K562 (cell line): ENCODE results near the gene TBRG4. TPM values are rescaled to one million over a fixed set of nuclear protein-coding genes. Genes with fewer than 3 reads are reported as not detected.
A peak's percentile ranks its signal among the peaks of the same experiment; 100 is the strongest.

ENCODE experiments used
- ATAC-seq: fragments of 200-7000 bp; cut with Tn5 transposase; 3 replicates; pipeline ENCODE4 v1.9.1; 2020; ENCODE audit warnings: moderate library complexity
- BruUV-seq: library from RNA; stranded (reverse); fragments of 400-500 nt; replicated peaks from 2 replicates; lab custom pipeline; 2021; lab: Mats Ljungman, UMichigan
- CTCF ChIA-PET: fragments of 300-600 bp; formaldehyde crosslinking; extraction: SDS; loops from one replicate; lab custom pipeline; 2021; ENCODE audit warnings: low intra/inter-chr PET ratio; lab: Yijun Ruan, JAX
- POLR2A ChIA-PET: fragments of 300-600, 350-650 bp; sonication (Branson Sonifier 250); formaldehyde crosslinking; extraction: SDS; loops from one replicate; lab custom pipeline; 2021; ENCODE audit warnings: antibody characterized with exemption, inconsistent platforms; lab: Yijun Ruan, JAX
- DNase-seq, 4 experiments: peaks; one replicate each; pipeline versions ENCODE4 v3.0.0 to v3.0.0-alpha.2; 2011 to 2018; ENCODE audit warnings: low spot score in 3 of 4, mixed read lengths in 3 of 4; ENCODE audit errors: extremely low read depth in 1 of 4
- FAIRE-seq: peaks from 2 replicates; lab custom pipeline; 2011; peaks lifted over from hg19 to GRCh38; lab: Jason Lieb, UNC
- H2AFZ ChIP-seq: 2 replicates; pipeline ENCODE4 v1.6.0; 2011; ENCODE audit warnings: low read depth, low read length, control low read depth, inconsistent platforms
- H3K27ac ChIP-seq: fragments of 200-600 bp; 3 replicates; pipeline ENCODE4 v1.8.0; 2011; ENCODE audit warnings: low read depth, mild to moderate bottlenecking, control low read depth, inconsistent platforms, low read length, moderate library complexity, mixed read lengths; ENCODE audit errors: extremely low read depth
- H3K27me3 ChIP-seq, 2 experiments: fragments of 300-600 bp in 1 of 2; 2 replicates in 1 of 2; 3 replicates in 1 of 2; pipeline versions ENCODE4 v1.6.0 to v1.8.0; 2011; ENCODE audit warnings: inconsistent platforms in 2 of 2, low read length in 2 of 2, mild to moderate bottlenecking in 1 of 2, mixed read lengths in 1 of 2, moderate library complexity in 1 of 2; ENCODE audit not compliant: control insufficient read depth in 2 of 2, insufficient read depth in 2 of 2
- H3K36me3 ChIP-seq: fragments of 300-600 bp; 3 replicates; pipeline ENCODE4 v1.8.0; 2011; ENCODE audit warnings: mild to moderate bottlenecking, low read length, inconsistent platforms; ENCODE audit not compliant: control insufficient read depth, insufficient read depth
- H3K4me1 ChIP-seq, 2 experiments: fragments of 200-600 bp in 1 of 2; replicated peaks in 1 of 2; 2 replicates in 1 of 2; 3 replicates in 1 of 2; pipeline versions ENCODE4 v1.5.1 to v1.8.0; 2011; ENCODE audit warnings: inconsistent platforms in 2 of 2, low read length in 2 of 2, mild to moderate bottlenecking in 1 of 2, mixed read lengths in 1 of 2, moderate library complexity in 1 of 2; ENCODE audit not compliant: control insufficient read depth in 2 of 2, insufficient read depth in 2 of 2
- H3K4me2 ChIP-seq: 2 replicates; pipeline ENCODE4 v1.6.1; 2011; ENCODE audit warnings: low read length, control low read depth, inconsistent platforms, mixed read lengths; ENCODE audit not compliant: insufficient read depth
- H3K4me3 ChIP-seq: fragments of 200-600 bp; sonication (generic), shearing (Covaris generic); 2 replicates; pipeline ENCODE4 v1.5.1; 2016; ENCODE audit warnings: control low read depth, inconsistent platforms
- H3K79me2 ChIP-seq: fragments of 200-600 bp; 3 replicates; pipeline ENCODE4 v1.8.0; 2011; ENCODE audit warnings: low read length, inconsistent platforms; ENCODE audit not compliant: control insufficient read depth, insufficient read depth
- H3K9ac ChIP-seq, 2 experiments: 2 replicates each; pipeline versions ENCODE4 v1.6.0 to v1.6.1; 2011; ENCODE audit warnings: low read depth in 2 of 2, low read length in 2 of 2, control low read depth in 1 of 2, inconsistent platforms in 1 of 2, mild to moderate bottlenecking in 1 of 2, mixed read lengths in 1 of 2; ENCODE audit not compliant: insufficient read depth in 1 of 2
- H3K9me1 ChIP-seq: one replicate; pipeline ENCODE4 v1.6.0; 2011; ENCODE audit warnings: inconsistent platforms, mild to moderate bottlenecking, low read length, moderate library complexity; ENCODE audit not compliant: control insufficient read depth, insufficient read depth
- H3K9me3 ChIP-seq: replicated peaks from 2 replicates; pipeline ENCODE4 v1.5.1; 2011; ENCODE audit warnings: low read depth, low read length, inconsistent platforms; ENCODE audit not compliant: control insufficient read depth, insufficient read depth
- H4K20me1 ChIP-seq: replicated peaks from 2 replicates; pipeline ENCODE4 v1.6.1; 2011; ENCODE audit warnings: low read length, inconsistent platforms, mixed read lengths; ENCODE audit not compliant: control insufficient read depth, insufficient read depth
- CREBBP ChIP-seq: IDR thresholded peaks from one replicate; pipeline ENCODE4 v1.6.1; 2012; ENCODE audit warnings: low read depth, mild to moderate bottlenecking, control low read depth, inconsistent platforms, low read length
- FOXJ3 ChIP-seq: sonication (generic); formaldehyde crosslinking; IDR thresholded peaks from 2 replicates; pipeline ENCODE4 v1.4.0; 2020; ENCODE audit warnings: mild to moderate bottlenecking, missing genetic modification reagents
- GTF2E2 ChIP-seq: fragments of 200-800 bp; sonication (Bioruptor generic); IDR thresholded peaks from 2 replicates; pipeline ENCODE4 v1.6.1; 2016; ENCODE audit warnings: missing genetic modification characterization, missing compliant biosample characterization
- PHF21A ChIP-seq: fragments of 450-650 bp; IDR thresholded peaks from 2 replicates; pipeline ENCODE4 v1.6.1; 2017; ENCODE audit warnings: low read depth, borderline replicate concordance
- POLR2G ChIP-seq: fragments of 200-400 bp; formaldehyde crosslinking; IDR thresholded peaks from 2 replicates; pipeline ENCODE4 v1.6.1; 2017; ENCODE audit warnings: low read depth, mild to moderate bottlenecking, antibody characterized with exemption, low read length, moderate library complexity
- PRPF4 ChIP-seq: fragments of 200-400 bp; formaldehyde crosslinking; IDR thresholded peaks from one replicate; pipeline ENCODE4 v1.6.1; 2017; ENCODE audit warnings: low read length, low read depth, mild to moderate bottlenecking; ENCODE audit not compliant: insufficient read depth, poor library complexity, severe bottlenecking
- TARDBP ChIP-seq: fragments of 450-650 bp; IDR thresholded peaks from 2 replicates; pipeline ENCODE4 v1.6.1; 2016
- TFAM ChIP-seq: fragments of 250-450 bp; sonication (Bioruptor Pico); conservative IDR thresholded peaks from 2 replicates; pipeline ENCODE4 v1.5.0; 2021; ENCODE audit warnings: mild to moderate bottlenecking, moderate library complexity
- ZNF217 ChIP-seq: sonication (generic); formaldehyde crosslinking; IDR thresholded peaks from 2 replicates; pipeline ENCODE4 v1.8.0; 2022; ENCODE audit warnings: mild to moderate bottlenecking, missing genetic modification reagents
- ZNF274 ChIP-seq: IDR thresholded peaks from 2 replicates; pipeline ENCODE4 v1.6.1; 2011; ENCODE audit warnings: low read depth, mild to moderate bottlenecking, low read length, moderate library complexity, borderline replicate concordance
- ZNF311 ChIP-seq: fragments of 250-450 bp; sonication (Bioruptor Pico); IDR thresholded peaks from 2 replicates; pipeline ENCODE4 v1.4.0; 2020; ENCODE audit warnings: mild to moderate bottlenecking, moderate library complexity
- WGBS: fragments of 100-300 bp; shearing (Covaris generic); methylation state at CpG from one replicate; pipeline ENCODE4 v1.1.6; 2016; ENCODE audit warnings: low coverage, mixed read lengths; ENCODE audit not compliant: insufficient coverage; ENCODE audit errors: missing lambda C conversion rate; 5-methylcytosine and 5-hydroxymethylcytosine counted together
- in situ Hi-C: fragments of 300-500 bp; cut with MboI; formaldehyde crosslinking; loops from 4 replicates; pipeline ENCODE4 v1.15.0; 2018; ENCODE audit warnings: inconsistent platforms, mixed read lengths
- intact Hi-C: fragments of 100-400 bp; cut with micrococcal nuclease; formaldehyde crosslinking; loops from 2 replicates; pipeline ENCODE4 v1.14.2; 2022
- polyA plus RNA-seq, 8 experiments: library from polyadenylated mRNA; depleted of rRNA in 4 of 8; stranded (reverse) in 5 of 8; unstranded in 3 of 8; fragments of >200 nt; fragmentation: Nextera tagmentation in 2 of 8; fragmentation: Illumina TruSeq in 1 of 8; extraction: Ambion mirVana in 2 of 8; extraction: Trizol in 1 of 8; gene quantifications; 2 replicates each; pipeline versions ENCODE4 v1.2.1 to v1.2.3, GENCODE V29; 2011 to 2014; ENCODE audit warnings: inconsistent platforms in 1 of 8, missing spikeins in 1 of 8
- total RNA-seq, 7 experiments: library from RNA; depleted of rRNA in 6 of 7; stranded (reverse); fragments of >200 nt in 6 of 7; fragmentation: Illumina TruSeq in 2 of 7; extraction: Trizol in 2 of 7; gene quantifications; 2 replicates each; pipeline versions ENCODE4 v1.2.1 to v1.2.3, GENCODE V29; 2011 to 2021; ENCODE audit warnings: low replicate concordance in 1 of 7
- TF ChIP-seq, protein P1 (sequence below): fragments of 200-800 bp; sonication (Bioruptor generic); IDR thresholded peaks from 2 replicates; pipeline ENCODE4 v1.6.1; 2016; ENCODE audit warnings: missing genetic modification characterization, missing compliant biosample characterization
- TF ChIP-seq, protein P2 (sequence below): sonication (generic); formaldehyde crosslinking; IDR thresholded peaks from 2 replicates; pipeline ENCODE4 v1.8.1; 2023; ENCODE audit warnings: mild to moderate bottlenecking, missing genetic modification reagents, moderate library complexity

Gene TBRG4
- total and polyA plus RNA-seq, 9 of the 15 experiments (the other 6 are each of a cell fraction or from before 2014, with no cell fraction given), result 11.2 to 322 (median 216) TPM

DNA sequence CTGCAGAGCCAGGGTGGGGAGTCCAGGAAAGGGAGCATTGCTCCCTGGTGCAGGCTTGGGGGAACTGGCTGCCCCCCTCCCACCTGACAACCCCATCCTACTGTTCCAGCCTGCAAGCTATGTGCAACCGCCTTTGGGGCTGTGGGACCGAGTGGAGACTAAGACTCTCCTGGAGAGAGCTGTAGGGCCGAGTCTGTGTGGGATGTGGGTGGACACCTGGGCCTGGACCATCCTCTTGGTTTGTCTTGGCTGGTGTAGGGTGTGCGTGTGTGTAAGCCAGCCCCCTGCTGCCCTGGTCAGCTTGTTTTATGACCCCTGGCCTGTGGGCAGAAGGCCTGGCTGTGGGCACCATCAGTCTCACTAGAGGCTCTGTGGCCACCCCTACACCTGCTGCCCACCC, 44.4 kb upstream of the TBRG4 start:
- in situ Hi-C loops, result loop anchor here (25.0 kb wide), 1 partner anchor 706 kb away; the partner anchor contains the start of gene CCDC201

DNA sequence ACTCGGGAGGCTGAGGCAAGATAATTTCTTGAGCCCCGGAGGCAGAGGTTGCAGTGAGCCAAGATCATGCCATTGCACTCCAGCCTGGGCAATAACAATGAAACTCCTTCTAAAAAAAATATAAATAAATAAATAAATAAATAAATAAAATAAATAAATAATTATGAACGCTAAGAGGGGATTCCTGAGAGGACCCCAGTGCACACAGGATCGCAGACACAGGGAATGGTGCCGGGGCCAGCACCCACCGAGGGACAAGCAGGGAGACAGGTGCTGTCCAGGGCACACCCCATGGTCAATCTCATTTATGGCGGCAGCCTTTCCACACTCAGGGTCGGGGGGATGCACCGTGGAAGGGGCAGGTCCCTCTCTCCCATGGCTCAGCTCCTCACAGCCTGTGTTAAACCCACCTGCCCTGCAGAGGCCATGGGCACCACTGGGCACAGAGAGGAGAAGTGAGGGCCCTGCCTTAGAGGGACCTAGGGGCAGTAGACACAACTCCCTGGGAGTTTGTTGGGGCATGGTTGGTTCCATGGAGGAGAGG, 43.9 kb upstream of the TBRG4 start:
- Histone ChIP-seq H3K9ac (0 out of 4 replicates have a peak overlapping the region, but pooled peaks of 1 of the 2 experiments have one; percentile 15), H3K4me2 (no peak overlapping the region), H3K9me1 (no peaks in the 10 kb centered on the region), H3K27me3 (peaks cover 20 to 45% of the 10 kb centered on the region in 2 experiments; a peak in 4 of 5 replicates), H2AFZ (no peak overlapping the region), H3K79me2 (no peaks in the 10 kb centered on the region), H3K4me1 (peaks cover 4 to 11% of the 10 kb centered on the region in 2 experiments; a peak in 2 of 5 replicates), H3K27ac (no peak overlapping the region), H3K36me3 (no peaks in the 10 kb centered on the region), H3K4me3 (no peak overlapping the region), H4K20me1 (no peaks in the 10 kb centered on the region), H3K9me3 (no peaks in the 10 kb centered on the region)
- DNase-seq (no peak), ATAC-seq (no peak), FAIRE-seq (no peak)
- in situ Hi-C loops, result loop anchor here (25.0 kb wide), 1 partner anchor 707 kb away; the partner anchor contains the start of gene CCDC201
- intact Hi-C loops, result no loop called here
- CTCF ChIA-PET, result interaction anchor here (0.7 to 3.7 kb wide), 3 partner anchors 105 to 699 kb away, joined by 4 to 56 read pairs (median 8); no protein-coding TSS in a partner anchor
- 10% methylated on average over 9 of the region's 9 CpGs for WGBS
- POLR2A ChIA-PET, result no interaction called here
- BruUV-seq, result no TSS peak
- no peak for TF ChIP-seq ZNF311 (CRISPR knock-in tag)
- TF ChIP-seq, protein P1, sequence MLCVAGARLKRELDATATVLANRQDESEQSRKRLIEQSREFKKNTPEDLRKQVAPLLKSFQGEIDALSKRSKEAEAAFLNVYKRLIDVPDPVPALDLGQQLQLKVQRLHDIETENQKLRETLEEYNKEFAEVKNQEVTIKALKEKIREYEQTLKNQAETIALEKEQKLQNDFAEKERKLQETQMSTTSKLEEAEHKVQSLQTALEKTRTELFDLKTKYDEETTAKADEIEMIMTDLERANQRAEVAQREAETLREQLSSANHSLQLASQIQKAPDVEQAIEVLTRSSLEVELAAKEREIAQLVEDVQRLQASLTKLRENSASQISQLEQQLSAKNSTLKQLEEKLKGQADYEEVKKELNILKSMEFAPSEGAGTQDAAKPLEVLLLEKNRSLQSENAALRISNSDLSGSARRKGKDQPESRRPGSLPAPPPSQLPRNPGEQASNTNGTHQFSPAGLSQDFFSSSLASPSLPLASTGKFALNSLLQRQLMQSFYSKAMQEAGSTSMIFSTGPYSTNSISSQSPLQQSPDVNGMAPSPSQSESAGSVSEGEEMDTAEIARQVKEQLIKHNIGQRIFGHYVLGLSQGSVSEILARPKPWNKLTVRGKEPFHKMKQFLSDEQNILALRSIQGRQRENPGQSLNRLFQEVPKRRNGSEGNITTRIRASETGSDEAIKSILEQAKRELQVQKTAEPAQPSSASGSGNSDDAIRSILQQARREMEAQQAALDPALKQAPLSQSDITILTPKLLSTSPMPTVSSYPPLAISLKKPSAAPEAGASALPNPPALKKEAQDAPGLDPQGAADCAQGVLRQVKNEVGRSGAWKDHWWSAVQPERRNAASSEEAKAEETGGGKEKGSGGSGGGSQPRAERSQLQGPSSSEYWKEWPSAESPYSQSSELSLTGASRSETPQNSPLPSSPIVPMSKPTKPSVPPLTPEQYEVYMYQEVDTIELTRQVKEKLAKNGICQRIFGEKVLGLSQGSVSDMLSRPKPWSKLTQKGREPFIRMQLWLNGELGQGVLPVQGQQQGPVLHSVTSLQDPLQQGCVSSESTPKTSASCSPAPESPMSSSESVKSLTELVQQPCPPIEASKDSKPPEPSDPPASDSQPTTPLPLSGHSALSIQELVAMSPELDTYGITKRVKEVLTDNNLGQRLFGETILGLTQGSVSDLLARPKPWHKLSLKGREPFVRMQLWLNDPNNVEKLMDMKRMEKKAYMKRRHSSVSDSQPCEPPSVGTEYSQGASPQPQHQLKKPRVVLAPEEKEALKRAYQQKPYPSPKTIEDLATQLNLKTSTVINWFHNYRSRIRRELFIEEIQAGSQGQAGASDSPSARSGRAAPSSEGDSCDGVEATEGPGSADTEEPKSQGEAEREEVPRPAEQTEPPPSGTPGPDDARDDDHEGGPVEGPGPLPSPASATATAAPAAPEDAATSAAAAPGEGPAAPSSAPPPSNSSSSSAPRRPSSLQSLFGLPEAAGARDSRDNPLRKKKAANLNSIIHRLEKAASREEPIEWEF (CRISPR knock-in tag), result no peak
- TF ChIP-seq, protein P2, sequence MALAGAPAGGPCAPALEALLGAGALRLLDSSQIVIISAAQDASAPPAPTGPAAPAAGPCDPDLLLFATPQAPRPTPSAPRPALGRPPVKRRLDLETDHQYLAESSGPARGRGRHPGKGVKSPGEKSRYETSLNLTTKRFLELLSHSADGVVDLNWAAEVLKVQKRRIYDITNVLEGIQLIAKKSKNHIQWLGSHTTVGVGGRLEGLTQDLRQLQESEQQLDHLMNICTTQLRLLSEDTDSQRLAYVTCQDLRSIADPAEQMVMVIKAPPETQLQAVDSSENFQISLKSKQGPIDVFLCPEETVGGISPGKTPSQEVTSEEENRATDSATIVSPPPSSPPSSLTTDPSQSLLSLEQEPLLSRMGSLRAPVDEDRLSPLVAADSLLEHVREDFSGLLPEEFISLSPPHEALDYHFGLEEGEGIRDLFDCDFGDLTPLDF (CRISPR knock-in tag), result no peak
- TF ChIP-seq CREBBP, result no peak
- no peak for TF ChIP-seq ZNF274

More for the DNA sequence above, 44.4 kb upstream of the TBRG4 start:
- ATAC-seq, result no peak
- no TSS peak for BruUV-seq
- Histone ChIP-seq H3K27me3 (peaks cover 23 to 47% of the 10 kb centered on the region in 2 experiments; a peak in 4 of 5 replicates), H3K4me3 (no peak overlapping the region), H3K27ac (no peak overlapping the region), H3K4me1 (peaks cover 4 to 11% of the 10 kb centered on the region in 2 experiments; a peak in 2 of 5 replicates), H3K9me1 (no peaks in the 10 kb centered on the region), H3K4me2 (no peak overlapping the region), H2AFZ (no peak overlapping the region), H3K9ac (0 out of 4 replicates have a peak overlapping the region, but pooled peaks of 1 of the 2 experiments have one; percentile 15), H4K20me1 (no peaks in the 10 kb centered on the region), H3K79me2 (no peaks in the 10 kb centered on the region), H3K36me3 (no peaks in the 10 kb centered on the region), H3K9me3 (no peaks in the 10 kb centered on the region)
- FAIRE-seq, result no peak
- ChIA-PET CTCF (interaction anchor here (3.7 kb wide), 1 partner anchor 104 kb away, joined by 56 read pairs; no protein-coding TSS in a partner anchor), POLR2A (no interaction called here)
- no peak for TF ChIP-seq ZNF217 (CRISPR knock-in tag)
- TF ChIP-seq PRPF4, result no peak
- TF ChIP-seq TFAM (CRISPR knock-in tag), result no peak
- TF ChIP-seq POLR2G, result no peak
- no peak for TF ChIP-seq GTF2E2 (tag)
- TF ChIP-seq PHF21A, result no peak
- no peak for TF ChIP-seq TARDBP
- TF ChIP-seq FOXJ3, result no peak
- intact Hi-C loops, result no loop called here
- WGBS, result 0% methylated on average over 4 of the region's 4 CpGs
- DNase-seq, result no peak
